H1 (cell line): Measurements from ENCODE around the gene FHIT. TPM values are rescaled to one million over a fixed set of nuclear protein-coding genes. Genes with fewer than 3 reads are reported as not detected.

Source experiments
- CTCF ChIA-PET: fragments of 300-600 bp; sonication (Branson Sonifier 250); formaldehyde crosslinking; loops from one replicate; lab custom pipeline; 2021; ENCODE audit not compliant: partially characterized antibody; lab: Charles Lee
- POLR2A ChIA-PET: fragments of 300-600 bp; sonication (Branson Sonifier 250); formaldehyde crosslinking; loops from one replicate; lab custom pipeline; 2021; ENCODE audit warnings: inconsistent platforms; ENCODE audit not compliant: partially characterized antibody; lab: Charles Lee
- DNase-seq, 2 experiments: peaks; one replicate each; pipeline versions ENCODE4 v3.0.0 to v3.0.0-alpha.2; 2010 to 2022; ENCODE audit warnings: low spot score in 2 of 2, low read depth in 1 of 2, mixed read lengths in 1 of 2
- FAIRE-seq: peaks from 2 replicates; lab custom pipeline; 2011; peaks lifted over from hg19 to GRCh38; lab: Jason Lieb, UNC
- H2AFZ ChIP-seq: 2 replicates; pipeline ENCODE4 v1.8.1; 2012; ENCODE audit warnings: low read length, inconsistent platforms
- H2AK5ac ChIP-seq: 2 replicates; pipeline ENCODE4 v1.6.1; 2013; ENCODE audit warnings: low read depth, low read length
- H2BK120ac ChIP-seq: replicated peaks from 2 replicates; pipeline ENCODE3; 2013; ENCODE audit warnings: low read depth, low read length, inconsistent platforms
- H2BK12ac ChIP-seq: 2 replicates; pipeline ENCODE4 v1.6.1; 2013; ENCODE audit warnings: low read depth, low read length
- H2BK15ac ChIP-seq: 2 replicates; pipeline ENCODE4 v1.6.1; 2013; ENCODE audit warnings: low read length
- H2BK20ac ChIP-seq: 2 replicates; pipeline ENCODE4 v1.6.1; 2013; ENCODE audit warnings: low read length
- H2BK5ac ChIP-seq: 2 replicates; pipeline ENCODE4 v1.6.1; 2013; ENCODE audit warnings: low read depth, low read length
- H3K14ac ChIP-seq: 2 replicates; pipeline ENCODE4 v1.6.1; 2013; ENCODE audit warnings: inconsistent platforms; ENCODE audit not compliant: insufficient read length
- H3K18ac ChIP-seq: 2 replicates; pipeline ENCODE4 v1.6.1; 2013; ENCODE audit warnings: low read length; ENCODE audit errors: extremely low read depth
- H3K23ac ChIP-seq: 2 replicates; pipeline ENCODE4 v1.6.1; 2013; ENCODE audit warnings: inconsistent platforms; ENCODE audit not compliant: insufficient read length
- H3K23me2 ChIP-seq: 2 replicates; pipeline ENCODE4 v1.6.1; 2013; ENCODE audit warnings: low read depth, low read length
- H3K27ac ChIP-seq: 2 replicates; pipeline ENCODE4 v1.6.1; 2011; ENCODE audit warnings: low read depth, low read length, inconsistent platforms
- H3K27me3 ChIP-seq, 4 experiments: replicated peaks in 1 of 4; 1 replicate in 1 of 4; 2 replicates in 3 of 4; pipeline versions ENCODE4 v1.6.1 to v1.8.1; 2011 to 2013; ENCODE audit warnings: low read length in 3 of 4, mild to moderate bottlenecking in 3 of 4, inconsistent platforms in 2 of 4, mixed read lengths in 2 of 4, moderate library complexity in 1 of 4; ENCODE audit not compliant: control insufficient read depth in 3 of 4, insufficient read depth in 3 of 4; ENCODE audit errors: extremely low read depth in 1 of 4
- H3K36me3 ChIP-seq, 4 experiments: 2 replicates each; pipeline versions ENCODE4 v1.6.1 to v1.8.1; 2011 to 2013; ENCODE audit warnings: mild to moderate bottlenecking in 4 of 4, low read length in 3 of 4, moderate library complexity in 2 of 4, control low read depth in 1 of 4, inconsistent platforms in 1 of 4; ENCODE audit not compliant: insufficient read depth in 4 of 4, control insufficient read depth in 2 of 4
- H3K4ac ChIP-seq: replicated peaks from 2 replicates; pipeline ENCODE3; 2013; ENCODE audit warnings: low read length, low read depth, mixed read lengths, inconsistent platforms; ENCODE audit not compliant: insufficient read length
- H3K4me1 ChIP-seq, 4 experiments: replicated peaks in 1 of 4; 1 replicate in 1 of 4; 2 replicates in 3 of 4; pipeline versions ENCODE4 v1.6.1 to v1.8.1; 2011 to 2013; ENCODE audit warnings: low read length in 3 of 4, inconsistent platforms in 2 of 4, mixed read lengths in 1 of 4; ENCODE audit not compliant: insufficient read depth in 4 of 4, control insufficient read depth in 3 of 4
- H3K4me2 ChIP-seq, 2 experiments: 2 replicates each; pipeline versions ENCODE4 v1.6.1 to v1.8.1; 2011 to 2013; ENCODE audit warnings: low read depth in 2 of 2, low read length in 2 of 2, control low read depth in 1 of 2, inconsistent platforms in 1 of 2, mild to moderate bottlenecking in 1 of 2; ENCODE audit not compliant: insufficient read depth in 1 of 2
- H3K4me3 ChIP-seq, 4 experiments: fragments of 200-600, 300-600 bp in 1 of 4; sonication (generic), shearing (Covaris generic), sonication (Bioruptor Twin) in 1 of 4; 2 replicates each; pipeline versions ENCODE4 v1.5.1 to v1.8.1; 2011 to 2016; ENCODE audit warnings: low read length in 4 of 4, low read depth in 3 of 4, control low read depth in 2 of 4, inconsistent platforms in 2 of 4, mild to moderate bottlenecking in 2 of 4, mixed read lengths in 1 of 4, moderate library complexity in 1 of 4; ENCODE audit not compliant: insufficient read depth in 2 of 4; ENCODE audit errors: extremely low read depth in 1 of 4
- H3K56ac ChIP-seq: replicated peaks from 2 replicates; pipeline ENCODE3; 2013; ENCODE audit warnings: low read depth, mild to moderate bottlenecking, mixed read lengths, low read length, inconsistent platforms; ENCODE audit not compliant: insufficient read length
- H3K79me1 ChIP-seq: 2 replicates; pipeline ENCODE4 v1.6.1; 2013; ENCODE audit warnings: low read depth, low read length, control low read depth
- H3K79me2 ChIP-seq, 2 experiments: 2 replicates each; pipeline versions ENCODE4 v1.6.1 to v1.8.1; 2012 to 2013; ENCODE audit warnings: low read length in 2 of 2, mild to moderate bottlenecking in 2 of 2, inconsistent platforms in 1 of 2; ENCODE audit not compliant: insufficient read depth in 2 of 2, control insufficient read depth in 1 of 2
- H3K9ac ChIP-seq, 4 experiments: replicated peaks in 1 of 4; 1 replicate in 1 of 4; 2 replicates in 3 of 4; pipeline versions ENCODE4 v1.6.1 to v1.8.1; 2011 to 2013; ENCODE audit warnings: low read depth in 3 of 4, low read length in 3 of 4, control low read depth in 2 of 4, mild to moderate bottlenecking in 2 of 4, moderate library complexity in 2 of 4, inconsistent platforms in 1 of 4; ENCODE audit errors: extremely low read depth in 1 of 4
- H3K9me3 ChIP-seq, 2 experiments: 2 replicates each; pipeline versions ENCODE4 v1.6.1 to v1.8.1; 2012 to 2013; ENCODE audit warnings: mild to moderate bottlenecking in 2 of 2, moderate library complexity in 2 of 2, control low read depth in 1 of 2, inconsistent platforms in 1 of 2, low read depth in 1 of 2, low read length in 1 of 2, mixed read lengths in 1 of 2; ENCODE audit not compliant: insufficient read depth in 2 of 2
- H4K20me1 ChIP-seq, 2 experiments: replicated peaks in 1 of 2; 2 replicates each; pipeline versions ENCODE3 to v1.8.1; 2011 to 2013; ENCODE audit warnings: inconsistent platforms in 2 of 2, low read length in 2 of 2, mild to moderate bottlenecking in 1 of 2; ENCODE audit not compliant: insufficient read depth in 2 of 2, control insufficient read depth in 1 of 2
- H4K5ac ChIP-seq: 2 replicates; pipeline ENCODE4 v1.6.1; 2013; ENCODE audit warnings: low read length, low read depth, mixed read lengths, inconsistent platforms; ENCODE audit not compliant: insufficient read length
- H4K8ac ChIP-seq: 2 replicates; pipeline ENCODE4 v1.8.0; 2013; ENCODE audit warnings: mild to moderate bottlenecking, moderate library complexity, low read length, inconsistent platforms; ENCODE audit not compliant: insufficient read depth; ENCODE audit errors: extremely low read depth
- H4K91ac ChIP-seq: replicated peaks from 2 replicates; pipeline ENCODE3; 2013; ENCODE audit warnings: low read length, mixed read lengths, inconsistent platforms; ENCODE audit not compliant: insufficient read length
- BCL11A ChIP-seq, 2 experiments: IDR thresholded peaks; one replicate each; pipeline ENCODE4 v1.6.1; 2011; ENCODE audit warnings: low read depth in 2 of 2, low read length in 2 of 2, mild to moderate bottlenecking in 2 of 2
- CEBPB ChIP-seq: IDR thresholded peaks from 2 replicates; pipeline ENCODE4 v1.6.1; 2012; ENCODE audit warnings: low read depth, low read length
- CTBP2 ChIP-seq: IDR thresholded peaks from 2 replicates; pipeline ENCODE4 v1.7.0; 2011; ENCODE audit warnings: borderline replicate concordance, mild to moderate bottlenecking, moderate library complexity, mixed read lengths, low read length; ENCODE audit not compliant: insufficient read depth, insufficient read length
- HDAC2 ChIP-seq, 2 experiments: fragments of 300-600 bp in 1 of 2; sonication (generic) in 1 of 2; IDR thresholded peaks; 2 replicates each; pipeline ENCODE4 v1.6.1; 2011 to 2012; ENCODE audit warnings: low read depth in 2 of 2, low read length in 2 of 2, mild to moderate bottlenecking in 2 of 2, moderate library complexity in 2 of 2, borderline replicate concordance in 1 of 2, inconsistent platforms in 1 of 2
- POLR2AphosphoS5 ChIP-seq: IDR thresholded peaks from 2 replicates; pipeline ENCODE4 v1.6.1; 2011; ENCODE audit warnings: low read depth, low read length
- RFX5 ChIP-seq: IDR thresholded peaks from 2 replicates; pipeline ENCODE4 v1.6.1; 2011; ENCODE audit warnings: low read depth, low read length, improper control_type of control experiment, borderline replicate concordance
- RNF2 ChIP-seq: fragments of 200-900, 300-1000 bp; sonication (generic); IDR thresholded peaks from 2 replicates; pipeline ENCODE4 v1.7.1; 2016; ENCODE audit warnings: borderline replicate concordance, low read depth, mild to moderate bottlenecking, antibody characterized with exemption, low read length; ENCODE audit not compliant: poor library complexity, severe bottlenecking; ENCODE audit errors: missing control alignments
- SAP30 ChIP-seq: fragments of 300-600 bp; sonication (generic); IDR thresholded peaks from 2 replicates; pipeline ENCODE4 v1.7.1; 2012; ENCODE audit warnings: low read length, moderate library complexity, mild to moderate bottlenecking, inconsistent platforms; ENCODE audit not compliant: insufficient read depth, insufficient replicate concordance
- SIN3A ChIP-seq, 2 experiments: IDR thresholded peaks in 1 of 2; conservative IDR thresholded peaks in 1 of 2; 2 replicates each; pipeline ENCODE4 v1.6.1; 2011 to 2012; ENCODE audit warnings: low read length in 2 of 2, improper control_type of control experiment in 1 of 2, low read depth in 1 of 2, mild to moderate bottlenecking in 1 of 2
- SIRT6 ChIP-seq: IDR thresholded peaks from one replicate; pipeline ENCODE4 v1.7.1; 2012; ENCODE audit warnings: low read length, inconsistent platforms
- SRF ChIP-seq: IDR thresholded peaks from 2 replicates; pipeline ENCODE4 v1.6.1; 2011; ENCODE audit warnings: mild to moderate bottlenecking, low read depth, low read length, moderate library complexity
- TBP ChIP-seq: IDR thresholded peaks from 2 replicates; pipeline ENCODE4 v1.6.1; 2011; ENCODE audit warnings: low read depth, low read length, improper control_type of control experiment
- WGBS, 2 experiments: shearing (Covaris generic) in 1 of 2; methylation state at CpG; one replicate each; pipeline versions ENCODE4 v1.1.6 to v1.1.7; 2013 to 2015; ENCODE audit warnings: low lambda C conversion rate in 2 of 2, mixed read lengths in 2 of 2, inconsistent platforms in 1 of 2, low coverage in 1 of 2, missing lambda C conversion rate in 1 of 2; ENCODE audit not compliant: insufficient replicate concordance in 2 of 2, insufficient coverage in 1 of 2, insufficient read length in 1 of 2; ENCODE audit errors: extremely low coverage in 1 of 2, missing lambda C conversion rate in 1 of 2; 5-methylcytosine and 5-hydroxymethylcytosine counted together
- polyA plus RNA-seq, 7 experiments: library from polyadenylated mRNA; depleted of rRNA in 3 of 7; stranded (reverse) in 5 of 7; unstranded in 2 of 7; fragments of >200 nt in 5 of 7; fragments of 200-250 nt in 2 of 7; gene quantifications; 1 replicate in 5 of 7; 2 replicates in 1 of 7; 4 replicates in 1 of 7; pipeline versions ENCODE4 v1.2.1 to v1.2.3, GENCODE V29; 2011 to 2013; ENCODE audit warnings: missing spikeins in 2 of 7, mixed read lengths in 2 of 7
- total RNA-seq: library from RNA; stranded (reverse); fragmentation: NEBNext Ultra II Directional; extraction: Animal tissue kit (Norgen Biotek cat#: 25700); gene quantifications from 2 replicates; pipeline ENCODE4 v1.2.1, GENCODE V29; 2021

The FHIT gene
- total and polyA plus RNA-seq, 2 of the 8 experiments (the other 6 are each of a cell fraction or from before 2014, with no cell fraction given) = 1.2 to 3.2 TPM

- 85% methylated on average over 1 of the region's 1 CpG; no CpG with 5 or more reads in 1 of the 2 experiments for WGBS, 2 experiments
- Histone ChIP-seq H3K4me2 (no peak overlapping the region), H3K27ac (no peak overlapping the region), H3K9me3 (peaks cover 0 to 4% of the 10 kb centered on the region in 2 experiments; a peak in 2 of 4 replicates), H3K23ac (no peak overlapping the region), H3K56ac (no peak overlapping the region), H2BK120ac (no peak overlapping the region), H2AK5ac (no peak overlapping the region), H3K18ac (no peak overlapping the region), H4K20me1 (no peaks in the 10 kb centered on the region), H3K79me2 (no peaks in the 10 kb centered on the region), H3K4ac (no peak overlapping the region), H4K91ac (no peak overlapping the region), H4K5ac (no peak overlapping the region), H3K14ac (no peak overlapping the region), H2BK20ac (no peak overlapping the region), H2BK5ac (no peak overlapping the region), H2BK15ac (no peak overlapping the region), H3K9ac (no peak overlapping the region), H3K4me1 (no peaks in the 10 kb centered on the region), H3K4me3 (no peak overlapping the region), H2AFZ (no peak overlapping the region), H4K8ac (no peak overlapping the region), H3K79me1 (no peaks in the 10 kb centered on the region), H2BK12ac (no peak overlapping the region), H3K23me2 (no peaks in the 10 kb centered on the region), H3K27me3 (no peaks in the 10 kb centered on the region), H3K36me3 (no peaks in the 10 kb centered on the region; a peak in 1 of 8 replicates)
- TF ChIP-seq SIN3A (conservative IDR thresholded peaks at IDR 0.05 in 1 of 2, IDR thresholded peaks at IDR 0.05 in 1 of 2; ENCODE audit: low read depth in 1 of 2, low read length in 2 of 2) (no peak), HDAC2 (IDR thresholded peaks at IDR 0.05; ENCODE audit: borderline replicate concordance in 1 of 2, low read depth in 2 of 2, low read length in 2 of 2) (no peak), CEBPB (no peak), POLR2AphosphoS5 (no peak), SRF (no peak), CTBP2 (no peak), RNF2 (no peak), SAP30 (no peak), BCL11A (IDR thresholded peaks at IDR 0.05; ENCODE audit: low read depth in 2 of 2, low read length in 2 of 2) (no peak), RFX5 (no peak), SIRT6 (no peak), TBP (no peak)
- FAIRE-seq (no peak), DNase-seq (no peak)
- POLR2A ChIA-PET = interaction anchor here (0.6 kb wide), 1 partner anchor 187 kb away, joined by 3 read pairs; no protein-coding TSS in a partner anchor
- CTCF ChIA-PET = interaction anchor here (1.7 kb wide), 1 partner anchor 76 kb away, joined by 3 read pairs; no protein-coding TSS in a partner anchor
Measured at GRCh38 chr3:60932643-60933042, 318.6 kb downstream of the FHIT start.
